Testis (tissue), 2 donors: ENCODE results near the gene SEC62.

Experiments
- CTCF ChIP-seq, 3 experiments: fragments of 450-650 bp in 2 of 3; fragments of 200-600 bp in 1 of 3; sonication (generic) in 1 of 3; IDR thresholded peaks; one replicate each; pipeline ENCODE4 v1.5.1; 2016 to 2019; ENCODE audit warnings: antibody characterized with exemption in 3 of 3, mild to moderate bottlenecking in 2 of 3, moderate library complexity in 1 of 3
- POLR2A ChIP-seq: fragments of 450-650 bp; IDR thresholded peaks from one replicate; pipeline ENCODE4 v1.6.1; 2017; ENCODE audit warnings: antibody characterized with exemption, mild to moderate bottlenecking, moderate library complexity

- TF ChIP-seq CTCF (IDR thresholded peaks at IDR 0.05) (no peak), POLR2A (no peak)
These were observed 21.3 kb upstream of the SEC62 start for GRCh38 chr3:169945313-169945712.
